Suppressor macrophage (primary cell): ENCODE data around the gene SUPT3H.

Experiments used
- DNase-seq, 4 experiments: peaks; one replicate each; pipeline ENCODE4 v3.0.0-alpha.2; 2020 to 2022

The SUPT3H gene

DNA sequence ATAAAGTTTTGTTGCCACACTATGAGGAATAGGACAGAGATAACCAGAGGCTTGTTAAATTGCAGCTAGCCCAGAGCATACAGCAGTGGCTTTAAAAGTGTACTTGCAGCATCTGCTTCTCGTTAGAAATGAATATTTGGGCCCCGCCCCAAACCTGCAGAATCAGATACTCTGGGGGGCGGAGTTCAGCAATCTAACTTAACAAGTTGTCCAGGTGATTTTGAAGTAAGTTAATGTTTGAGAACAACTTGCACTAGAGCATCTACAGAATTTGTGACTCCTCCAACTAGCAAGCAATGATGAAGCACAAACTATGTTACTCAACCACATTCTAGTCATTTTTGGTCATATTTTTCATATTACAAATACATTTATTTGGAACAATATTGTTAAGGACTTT lies 10.6 kb upstream of the SUPT3H start:
- DNase-seq: no peak

DNA sequence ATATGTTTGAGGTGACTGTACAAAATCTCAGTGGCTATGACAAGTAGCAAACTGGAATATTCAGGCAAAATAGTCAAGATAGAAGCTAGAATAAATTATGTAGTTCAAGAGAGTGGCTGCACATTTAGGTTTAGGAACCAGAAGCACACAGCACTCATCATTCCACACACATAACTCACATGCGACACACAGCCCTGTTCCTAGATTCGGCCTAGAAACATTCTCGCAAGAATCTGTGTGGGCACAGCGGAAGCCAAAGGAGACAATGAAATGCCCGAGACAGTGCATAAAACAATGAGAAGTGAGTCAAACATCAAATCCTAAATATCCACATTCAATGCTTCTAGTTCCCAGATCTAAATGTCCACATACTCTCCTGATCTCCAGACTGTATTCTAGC lies 9.5 kb upstream of the SUPT3H start:
- no peak for DNase-seq

DNA sequence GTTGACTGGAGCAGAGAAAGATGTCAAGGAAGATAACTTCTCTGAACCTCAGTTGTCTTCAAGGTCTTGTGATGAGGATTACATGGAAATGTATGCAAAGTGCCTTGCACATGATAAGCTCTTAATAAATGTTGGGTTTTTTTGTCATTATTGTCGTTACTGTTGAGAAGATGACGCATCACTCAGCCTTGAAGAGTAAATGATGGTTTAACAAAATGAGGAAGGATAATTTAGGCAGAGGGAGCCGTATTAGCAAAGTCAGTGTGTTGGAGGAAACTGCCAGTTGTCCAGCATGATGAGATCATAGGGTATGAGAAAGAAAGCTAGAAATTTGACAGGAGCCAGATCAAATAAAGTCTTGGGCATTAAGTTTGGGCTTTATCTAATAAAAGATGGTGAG lies 8.8 kb upstream of the SUPT3H start:
- peak; percentile 15 to 62 (median 29) for DNase-seq

DNA sequence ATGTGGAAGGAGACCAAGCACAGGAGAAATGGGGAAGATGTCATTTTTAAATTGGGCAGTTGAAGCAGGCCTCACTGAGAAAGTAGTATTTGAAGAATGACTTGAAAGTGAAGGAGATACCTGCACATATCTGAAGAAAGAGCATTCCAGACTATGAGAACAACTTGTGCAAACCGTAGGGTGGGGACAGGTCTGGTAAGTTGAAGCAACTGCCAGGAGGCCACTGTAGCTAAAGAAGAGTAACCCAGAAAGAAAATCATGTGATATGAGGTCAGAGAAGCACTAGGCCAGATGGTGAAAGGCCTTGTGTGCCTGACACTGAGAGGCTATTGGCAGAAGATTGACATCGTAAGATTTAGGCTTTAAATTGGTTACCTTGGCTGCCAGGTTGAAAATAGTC lies 4.7 kb upstream of the SUPT3H start:
- DNase-seq: peak in 1 of 4 experiments; percentile 13

DNA sequence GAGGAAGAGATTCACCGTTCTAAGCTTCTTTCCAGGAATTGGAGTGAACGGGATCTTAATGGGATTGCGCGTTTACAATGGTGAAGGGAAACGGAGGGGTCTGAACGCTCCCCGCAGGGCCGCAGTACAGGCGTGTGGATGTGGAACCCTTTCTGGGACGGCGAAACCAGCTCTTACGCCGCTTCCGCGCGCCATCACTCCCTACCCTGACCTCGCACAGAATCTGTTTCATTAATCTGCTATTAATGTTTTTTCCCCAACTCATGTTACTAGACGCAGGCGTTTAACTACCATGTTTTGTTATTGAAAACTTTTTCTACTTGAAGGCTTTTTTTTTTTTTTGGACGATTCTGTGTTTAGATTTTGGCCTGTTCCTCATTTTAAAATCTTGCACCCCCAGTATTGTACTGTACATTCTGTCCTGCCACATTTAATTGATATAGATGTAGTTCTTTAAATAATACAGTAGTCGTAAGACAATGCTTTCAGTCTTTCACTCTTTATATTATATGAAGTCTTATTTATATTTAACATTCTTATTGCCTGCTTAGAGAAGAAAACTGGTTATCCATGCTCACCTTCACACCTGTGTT lies 696 bp upstream of the SUPT3H start:
- peak in 3 of 4 experiments; percentile 52 to 69 (median 64) for DNase-seq

DNA sequence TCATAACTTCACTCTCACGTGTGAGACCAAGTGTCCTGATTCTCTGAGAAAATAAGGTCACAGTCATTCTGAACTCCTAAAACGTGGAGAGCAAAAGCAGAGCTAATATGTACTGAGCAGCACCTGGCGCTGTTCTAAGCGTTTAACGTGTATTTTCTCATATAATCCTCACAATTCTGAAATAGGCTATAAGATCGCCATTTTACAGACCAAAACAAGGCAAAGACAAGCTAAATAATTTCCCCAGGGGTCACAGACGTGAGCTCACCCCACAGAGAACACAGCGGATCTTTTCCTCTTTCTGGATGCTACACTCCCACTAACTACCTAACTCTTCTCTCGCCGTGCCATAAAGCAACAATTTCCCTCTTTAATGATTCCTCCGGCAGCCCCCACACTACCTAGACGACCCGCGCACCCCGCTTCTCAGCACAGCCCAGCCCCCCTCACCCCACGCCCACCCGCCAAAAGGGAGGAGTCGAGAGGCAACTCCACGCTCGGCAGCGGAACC lies 636 bp downstream of the SUPT3H start:
- DNase-seq: peak in 2 of 4 experiments; percentile 18 to 25

DNA sequence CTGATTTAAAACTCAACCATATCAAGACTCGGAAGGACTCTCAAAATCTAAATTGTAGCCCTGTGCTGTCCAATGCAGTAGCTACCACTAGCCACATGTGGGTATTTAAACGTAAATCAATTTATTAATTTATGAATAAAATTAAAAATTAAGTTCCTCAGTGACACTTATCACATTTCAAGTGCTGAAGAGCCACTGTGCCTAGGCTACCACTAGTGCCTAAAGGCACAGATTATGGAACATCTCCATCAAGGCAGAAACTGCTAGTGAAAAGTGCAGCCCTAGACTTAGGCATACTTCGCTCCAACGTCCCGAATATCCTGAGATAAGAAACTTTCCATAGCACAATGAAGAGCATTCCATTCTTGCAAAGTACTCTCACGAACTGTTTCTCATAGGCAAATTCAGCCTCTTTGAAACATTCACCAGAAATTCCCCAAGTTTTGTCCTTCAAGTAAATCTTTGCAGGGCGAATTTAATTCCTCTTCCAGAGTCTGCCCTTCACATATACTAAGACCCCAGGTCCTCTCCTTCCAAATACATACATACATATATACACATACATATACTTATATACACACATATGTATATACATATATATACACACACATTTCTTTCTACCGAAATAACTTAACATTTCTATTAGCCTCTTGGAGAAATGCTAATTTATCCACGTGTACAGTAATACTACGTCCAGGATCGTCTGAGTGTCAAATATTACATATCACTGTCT lies 1.3 kb downstream of the SUPT3H start:
- no peak for DNase-seq

DNA sequence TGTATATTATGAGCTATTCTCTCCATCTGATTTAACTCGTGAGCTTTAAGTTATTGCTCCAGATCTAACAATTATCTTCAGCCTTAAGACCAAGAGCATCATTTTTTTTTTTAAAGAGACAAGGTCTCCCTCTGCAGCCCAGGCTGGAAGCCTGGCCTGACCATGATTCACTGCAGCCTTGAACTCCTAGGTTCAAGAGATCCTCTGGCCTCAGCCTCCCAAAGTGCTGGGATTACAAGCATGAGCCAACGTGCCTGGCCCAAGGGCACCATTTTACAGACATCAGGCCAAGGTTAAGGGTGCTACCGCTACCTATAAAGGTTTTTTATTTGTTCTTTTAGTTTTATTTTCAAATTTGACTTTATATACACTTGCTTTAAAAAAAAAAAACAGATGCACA lies 2.3 kb downstream of the SUPT3H start:
- DNase-seq: no peak

DNA sequence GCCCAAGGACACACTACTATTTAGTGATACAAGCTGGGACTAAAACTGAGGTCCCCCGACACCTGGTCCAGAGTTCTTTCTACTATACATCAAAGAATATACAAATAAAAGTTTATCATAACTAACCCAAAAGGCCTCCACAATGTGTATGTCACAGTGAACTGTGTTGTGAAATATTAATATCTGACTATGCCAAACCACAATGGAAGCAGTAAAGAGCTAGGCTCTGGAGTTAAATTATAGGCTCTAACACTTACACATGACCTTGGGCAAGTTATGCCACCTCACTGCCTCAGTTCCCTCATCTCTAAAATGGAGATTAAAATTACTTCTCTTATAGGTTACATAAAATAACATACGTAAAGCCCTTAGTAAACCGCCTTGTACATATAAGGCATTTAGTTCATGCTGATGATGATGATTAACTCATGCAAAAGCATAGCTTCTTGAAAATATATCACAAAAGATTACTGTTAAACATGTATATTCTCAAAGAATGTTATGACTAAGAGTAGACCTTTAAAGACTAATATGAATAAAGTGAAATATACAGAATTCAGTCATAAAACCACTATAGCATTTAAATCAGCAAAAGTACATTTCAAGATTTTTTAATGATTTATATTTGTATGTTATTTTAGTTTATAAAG lies 5.7 kb downstream of the SUPT3H start:
- DNase-seq: no peak

DNA sequence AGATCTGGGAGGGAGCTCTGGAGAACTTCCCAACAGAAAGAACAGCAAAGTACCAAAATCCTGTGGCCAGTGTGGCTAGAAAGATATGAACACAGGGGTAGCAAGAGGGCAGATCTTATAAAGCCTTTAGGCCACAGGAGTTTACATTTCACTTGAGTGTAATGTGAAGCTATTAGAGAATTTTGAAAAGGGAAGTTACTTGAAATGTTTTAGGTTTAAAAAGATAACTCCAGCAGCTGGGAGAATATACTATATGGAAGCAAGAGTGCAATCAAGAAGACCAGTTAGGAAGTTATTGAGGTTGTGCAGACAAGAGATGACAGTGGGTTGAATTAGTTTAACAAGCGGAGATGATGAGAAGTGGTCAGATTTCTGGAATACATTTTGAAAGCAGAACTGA lies 7.9 kb downstream of the SUPT3H start:
- no peak for DNase-seq

DNA sequence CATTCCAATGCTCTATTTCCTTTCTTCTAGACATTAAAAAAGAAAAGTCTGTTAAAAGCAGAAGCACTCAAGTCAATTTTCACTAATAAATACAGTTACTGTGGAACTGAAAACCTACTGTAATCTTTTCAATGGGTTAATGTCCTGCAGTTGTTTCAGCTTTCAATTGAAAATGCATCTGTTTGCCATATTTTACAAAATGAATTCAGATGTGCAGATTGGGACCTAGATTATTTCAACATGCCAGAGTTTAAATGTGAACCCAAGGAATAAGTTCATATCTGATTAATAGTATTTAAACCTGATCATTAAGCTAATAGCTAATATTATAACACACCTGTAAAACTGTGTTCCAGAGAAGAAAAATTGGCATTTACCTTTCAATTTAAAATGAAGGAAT lies 9.7 kb downstream of the SUPT3H start:
- no peak for DNase-seq

DNA sequence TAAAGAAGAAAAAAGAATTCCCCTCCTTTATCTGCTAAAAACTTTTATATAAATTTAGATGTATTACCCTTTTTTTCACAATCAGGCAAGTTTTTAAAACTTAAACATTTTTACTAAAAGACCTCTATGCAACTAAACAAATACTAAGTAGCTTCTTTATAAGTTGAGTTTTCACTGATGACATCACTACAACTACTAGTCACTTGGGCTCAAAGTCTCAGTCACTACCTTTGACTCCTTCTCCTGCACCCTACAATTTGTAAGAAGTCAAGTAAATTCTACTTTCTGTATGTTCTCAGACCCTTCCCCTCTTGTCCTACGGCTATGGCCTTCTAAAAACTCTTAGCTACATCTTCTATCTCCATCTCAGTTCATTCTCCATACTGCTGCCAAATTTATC lies 11.2 kb downstream of the SUPT3H start:
- DNase-seq: no peak

DNA sequence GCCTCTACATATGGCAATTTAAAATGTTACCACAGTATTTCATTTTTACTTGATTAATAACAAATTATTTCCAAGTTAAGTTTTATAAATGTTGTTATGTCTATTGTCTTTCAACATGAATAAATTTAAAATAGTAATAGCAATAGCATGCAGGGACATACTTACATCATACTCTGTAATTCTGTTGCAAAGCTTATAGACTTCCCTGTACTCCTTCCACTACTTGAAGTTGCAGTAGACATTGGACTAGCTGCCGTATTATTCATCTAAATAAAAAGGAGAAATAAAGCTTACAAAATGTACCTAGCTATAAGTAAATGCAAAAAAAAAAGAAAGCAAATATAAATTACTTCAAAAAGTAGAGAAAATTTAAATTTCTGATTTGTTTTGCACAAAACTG lies 12.7 kb downstream of the SUPT3H start:
- peak in 2 of 4 experiments; percentile 63 to 65 for DNase-seq

DNA sequence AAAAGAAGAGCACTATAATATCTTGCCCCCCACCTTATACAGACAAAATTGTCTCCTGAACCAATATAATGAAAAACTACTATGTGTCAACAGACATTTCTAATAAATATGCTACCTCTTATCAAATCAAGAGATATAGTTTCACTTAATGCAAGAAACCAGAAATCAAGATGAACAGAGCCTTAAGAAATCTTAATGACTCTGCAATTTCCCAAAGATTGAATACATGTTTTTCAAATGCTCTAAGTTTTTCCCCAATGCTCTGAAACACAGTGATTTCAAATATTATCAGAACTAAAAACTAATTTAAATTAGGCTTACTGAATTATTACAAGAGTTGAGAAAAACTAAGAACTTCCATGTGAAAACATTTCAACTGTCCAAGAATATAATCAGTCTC lies 13.3 kb downstream of the SUPT3H start:
- no peak for DNase-seq

DNA sequence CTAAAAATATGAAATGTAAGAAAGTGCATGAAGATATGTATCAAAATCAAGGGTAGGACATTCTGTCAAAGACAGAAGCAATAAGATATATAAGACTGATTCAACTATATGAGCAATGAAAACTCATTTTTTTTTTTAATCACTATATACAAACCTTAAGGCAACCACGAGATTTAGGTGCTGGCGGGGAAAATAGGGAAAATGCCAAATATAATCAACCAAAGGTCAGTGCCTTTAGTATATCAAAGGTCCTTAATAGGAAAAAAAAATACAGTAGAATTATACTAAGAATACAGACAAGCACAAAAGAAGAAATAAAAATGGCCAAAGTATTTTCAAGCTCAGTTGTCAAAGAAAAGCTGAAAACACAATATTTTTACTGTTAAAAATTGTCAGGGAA lies 24.1 kb downstream of the SUPT3H start:
- DNase-seq: no peak

DNA sequence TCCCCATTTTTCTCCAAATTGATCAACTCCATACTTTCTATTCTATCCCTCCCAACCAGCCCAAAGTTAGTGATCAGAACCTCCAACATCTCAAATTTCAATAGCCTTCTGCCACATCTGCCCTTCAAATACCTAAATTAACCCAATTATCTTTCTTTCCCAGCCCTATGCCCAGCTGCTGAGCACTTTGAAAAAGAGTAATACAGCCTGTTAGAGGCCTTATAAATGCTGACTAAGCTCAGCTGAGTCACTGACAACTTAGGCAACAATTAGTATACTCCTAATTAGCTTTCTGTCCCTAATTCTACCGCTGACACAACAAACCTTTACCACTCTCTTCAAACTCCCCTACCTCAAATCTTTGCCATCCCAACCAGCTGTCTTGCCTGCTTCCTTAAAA lies 26.1 kb downstream of the SUPT3H start:
- DNase-seq: no peak

DNA sequence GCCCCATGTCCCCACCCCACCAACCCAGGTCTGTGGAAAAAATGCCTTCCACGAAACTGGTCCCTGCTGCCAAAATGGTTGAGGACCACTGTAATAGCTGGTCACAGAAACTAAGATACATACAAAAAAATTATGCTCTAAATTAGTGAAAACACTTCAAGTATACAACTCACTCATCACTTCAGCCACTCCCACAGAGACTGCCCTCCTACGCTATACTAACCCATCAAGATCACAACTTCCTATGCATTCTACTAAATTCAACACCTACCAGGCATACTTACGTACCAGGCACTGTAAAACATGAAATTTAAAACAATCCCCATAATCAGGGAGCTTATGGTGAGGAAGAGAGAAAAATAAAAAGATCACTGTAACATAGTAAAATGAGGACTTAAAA lies 26.7 kb downstream of the SUPT3H start:
- no peak for DNase-seq

DNA sequence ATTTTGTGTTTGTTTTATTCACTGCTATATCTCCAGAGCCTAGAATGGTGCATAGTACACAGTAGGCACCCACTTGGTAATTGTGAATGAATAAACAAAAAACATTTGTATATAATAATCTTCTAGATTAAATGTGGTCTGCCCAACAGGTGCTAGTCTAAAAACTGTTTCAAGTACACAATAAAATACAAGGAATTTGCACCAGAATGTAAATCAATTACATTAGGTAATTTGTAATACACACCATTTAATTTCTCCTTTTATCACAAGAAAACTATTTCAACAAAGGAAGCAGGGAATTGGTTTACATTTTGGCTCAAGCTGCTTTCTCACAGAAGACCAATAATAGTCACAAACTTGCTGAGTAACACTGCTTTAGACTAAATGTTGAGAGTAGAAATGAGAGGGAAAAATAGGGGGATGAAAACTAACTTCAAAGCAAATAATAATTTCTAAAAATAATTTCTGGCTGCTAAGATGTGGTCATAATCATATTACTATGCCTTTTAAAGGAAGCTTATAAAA lies 27.5 kb downstream of the SUPT3H start:
- no peak for DNase-seq

DNA sequence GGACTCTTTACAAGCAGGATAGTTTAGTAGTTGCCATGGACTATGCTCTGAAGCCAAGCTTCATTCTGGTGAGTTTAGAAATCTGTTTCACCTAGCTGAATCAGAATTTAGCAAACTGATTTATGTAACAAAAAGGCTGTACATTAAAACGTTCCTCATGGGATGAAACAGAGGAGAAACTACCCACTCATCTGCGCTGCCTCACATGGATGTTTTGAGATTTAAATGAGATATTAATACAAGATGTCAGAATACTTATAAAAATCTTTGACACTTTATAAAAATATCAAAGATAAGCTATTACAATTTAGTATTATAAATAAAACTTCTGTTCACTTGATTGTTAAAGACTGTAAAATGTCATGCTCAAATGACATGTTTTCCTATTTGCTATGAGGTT lies 32.8 kb downstream of the SUPT3H start:
- DNase-seq: no peak

DNA sequence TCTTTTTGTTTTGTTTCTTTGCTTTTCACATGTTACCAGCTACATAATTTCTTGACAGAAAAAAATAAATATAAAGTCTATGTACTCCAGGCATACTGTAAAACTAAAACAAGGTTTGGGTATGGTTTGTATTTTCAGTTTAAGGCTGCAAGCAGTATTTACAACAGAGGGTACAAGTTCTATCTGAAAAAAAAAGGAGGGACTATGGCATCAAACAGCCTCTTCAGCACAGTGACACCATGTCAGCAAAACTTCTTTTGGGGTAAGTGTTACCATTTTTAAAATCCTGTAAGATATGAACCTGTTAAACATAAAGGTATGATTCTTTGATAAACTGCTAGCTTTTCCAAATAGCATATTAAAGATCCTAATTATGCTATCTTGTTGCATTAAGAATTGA lies 49.2 kb downstream of the SUPT3H start:
- no peak for DNase-seq

DNA sequence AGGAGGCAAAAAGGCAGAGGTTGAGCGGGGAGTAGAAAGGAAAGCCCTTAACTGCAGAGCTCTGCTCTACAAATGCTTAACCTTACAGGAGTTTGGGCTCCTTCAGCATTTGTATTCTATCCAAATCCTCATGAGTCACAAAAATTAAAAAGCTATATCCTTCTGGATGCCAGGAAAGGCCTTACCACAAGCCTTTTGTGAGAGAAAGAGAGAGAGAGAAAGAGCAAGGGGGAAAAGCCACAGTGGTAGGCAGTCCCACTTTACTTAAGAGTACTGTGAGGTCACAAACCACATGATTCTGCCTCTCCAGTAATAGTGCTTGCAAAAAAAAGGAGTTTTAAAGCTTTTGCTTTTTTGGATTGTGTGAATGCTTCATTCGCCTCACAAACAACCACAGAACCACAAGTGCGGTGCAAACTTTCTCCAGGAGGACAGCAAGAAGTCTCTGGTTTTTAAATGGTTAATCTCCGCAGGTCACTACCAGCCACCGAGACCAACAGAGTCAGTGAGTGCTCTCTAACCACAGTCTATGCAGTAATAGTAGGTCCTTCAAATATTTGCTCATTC lies 49.7 kb downstream of the SUPT3H start, which contains the start of gene RUNX2:
RUNX2 (plus strand) TSS at position 375 of the 567 bp plus-strand sequence. CDS start 397 bp downstream, outside the sequence.
- DNase-seq: peak in 2 of 4 experiments; percentile 3 to 14

DNA sequence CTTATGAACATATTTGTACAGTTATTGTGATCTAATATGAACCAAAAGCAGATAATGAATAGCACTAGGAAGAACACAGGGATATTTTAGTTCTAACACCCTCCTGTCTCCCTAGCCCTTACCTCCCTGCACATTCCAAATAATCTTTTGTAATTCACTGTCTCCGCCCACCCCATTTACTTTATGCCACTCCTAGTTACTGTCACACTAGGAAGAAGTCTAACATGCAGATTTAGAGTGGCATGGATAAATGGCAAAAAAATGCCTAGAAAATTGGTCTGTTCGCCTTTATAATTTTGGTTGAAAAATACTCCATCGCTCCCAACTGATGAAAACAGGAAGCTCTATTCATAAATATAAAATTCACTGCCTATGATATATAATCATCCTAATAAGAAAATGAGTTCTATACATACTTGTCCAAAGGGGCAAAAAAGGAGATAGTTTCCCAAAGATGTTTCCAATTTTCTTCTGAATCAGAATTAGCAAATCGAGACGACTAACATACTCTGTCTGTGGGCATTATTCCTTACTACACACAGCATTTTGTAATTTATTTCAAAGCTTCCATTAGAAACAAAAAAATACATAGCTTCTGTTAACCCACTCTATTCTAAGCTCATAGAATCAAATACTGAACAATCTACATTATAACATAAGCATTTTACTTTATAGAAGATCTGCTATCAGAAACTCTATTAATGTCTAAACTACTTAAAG lies 50.9 kb downstream of the SUPT3H start:
- DNase-seq: no peak
